ENCODE measurements around the gene SNX32. TPM values are rescaled to one million over a fixed set of nuclear protein-coding genes. Genes with fewer than 3 reads are reported as not detected.
A peak's percentile ranks its signal among the peaks of the same experiment; 100 is the strongest.

SNX32 gene
- polyA plus RNA-seq, 2 of the 4 experiments (the other 2 are of a cell fraction) = 0.08 TPM; not detected in 1

DNA sequence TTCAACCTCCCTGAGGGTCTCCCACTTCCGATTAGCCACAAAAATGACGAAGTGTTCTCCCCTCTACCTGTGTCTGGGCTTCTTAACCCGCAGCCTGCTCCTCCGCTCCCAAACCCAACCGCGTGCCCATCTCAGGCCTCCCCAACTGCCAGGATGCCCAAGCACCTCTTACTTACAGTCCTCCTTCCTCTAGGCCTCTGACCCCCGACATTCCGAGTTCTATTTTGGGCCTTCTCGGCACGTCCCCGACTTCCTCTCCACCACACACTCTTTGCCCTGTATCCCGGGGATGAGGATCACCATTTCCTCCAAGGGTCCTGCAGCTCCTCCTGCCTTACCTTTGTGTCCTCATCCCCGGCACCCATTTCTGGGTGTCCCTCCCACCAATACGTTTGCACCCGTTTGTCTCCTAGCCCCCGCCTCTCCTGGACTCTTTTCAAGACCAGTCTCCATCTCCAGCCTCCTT, 26.1 kb downstream of the SNX32 start:
- Histone ChIP-seq H3K4me2 (peak overlapping the region; percentile 87), H3K9me3 (no peaks in the 10 kb centered on the region), H3K4me3 (peak overlapping the region; percentile 70), H3K4me1 (peaks cover 24% of the 10 kb centered on the region), H3K27ac (peak overlapping the region; percentile 88 to 96)
- WGBS (ENCODE audit: missing lambda C conversion rate) = 5% methylated on average over 16 of the region's 16 CpGs
- ChIA-PET CTCF (interaction anchor here (0.6 to 7.6 kb wide), 51 partner anchors 9 to 420 kb away, joined by 3 to 195 read pairs (median 4); partner anchors contain the start of genes AP5B1, CCDC85B, CTSW and EFEMP2), POLR2A (interaction anchor here (0.7 to 3.4 kb wide), 17 partner anchors 8 to 245 kb away, joined by 3 to 36 read pairs (median 8); partner anchors contain the start of genes AP5B1, CCDC85B, FIBP and KAT5)
- TF ChIP-seq ZFP36 (IDR thresholded peaks at IDR 0.05; ENCODE audit: borderline replicate concordance, partially characterized antibody) (no peak), RNF2 (IDR thresholded peaks at IDR 0.05; ENCODE audit: borderline replicate concordance, low read depth) (no peak), TP53 (CRISPR knock-in tag; IDR thresholded peaks at IDR 0.05) (peak; percentile 50; the same call in 1 of the 2 replicates), BHLHE40 (IDR thresholded peaks at IDR 0.05; ENCODE audit: low read depth, low read length) (no peak), HDAC2 (IDR thresholded peaks at IDR 0.05) (no peak), MYC (IDR thresholded peaks at IDR 0.05; ENCODE audit: borderline replicate concordance, low read length) (0 out of 2 replicates have a peak, but pooled peaks have one; percentile 3), HOXB13 (CRISPR knock-in tag; IDR thresholded peaks at IDR 0.05; ENCODE audit: low read depth) (peak; percentile 70; the same call in 1 of the 2 replicates), RFX5 (IDR thresholded peaks at IDR 0.05) (0 out of 2 replicates have a peak, but pooled peaks have one; percentile 0), ESRRA (IDR thresholded peaks at IDR 0.05; ENCODE audit: borderline replicate concordance, low read length) (no peak), SREBF2 (IDR thresholded peaks at IDR 0.05) (no peak), PHF8 (IDR thresholded peaks at IDR 0.05; ENCODE audit: borderline replicate concordance, low read depth) (peak; percentile 45; the same call in 1 of the 2 replicates), FOSL2 (IDR thresholded peaks at IDR 0.05) (no peak), FOSL2 (CRISPR knock-in tag; IDR thresholded peaks at IDR 0.05) (no peak), RARB (CRISPR knock-in tag; IDR thresholded peaks at IDR 0.05) (0 out of 2 replicates have a peak, but pooled peaks have one; percentile 23), NPAS2 (CRISPR knock-in tag; IDR thresholded peaks at IDR 0.05; ENCODE audit: borderline replicate concordance) (no peak), HOXA7 (CRISPR knock-in tag; IDR thresholded peaks at IDR 0.05) (no peak), KDM5A (IDR thresholded peaks at IDR 0.05) (no peak), HOXB5 (CRISPR knock-in tag; IDR thresholded peaks at IDR 0.05) (no peak), NR3C1 (IDR thresholded peaks at IDR 0.05) (no peak), EHF (CRISPR knock-in tag; IDR thresholded peaks at IDR 0.05) (no peak; the same call in 1 of the 2 replicates), ZC3H11A (IDR thresholded peaks at IDR 0.05) (0 out of 2 replicates have a peak, but pooled peaks have one; percentile 3), MAZ (IDR thresholded peaks at IDR 0.05; ENCODE audit: borderline replicate concordance, low read depth, low read length) (0 out of 2 replicates have a peak, but pooled peaks have one; percentile 4)
- TF ChIP-seq, protein P1, sequence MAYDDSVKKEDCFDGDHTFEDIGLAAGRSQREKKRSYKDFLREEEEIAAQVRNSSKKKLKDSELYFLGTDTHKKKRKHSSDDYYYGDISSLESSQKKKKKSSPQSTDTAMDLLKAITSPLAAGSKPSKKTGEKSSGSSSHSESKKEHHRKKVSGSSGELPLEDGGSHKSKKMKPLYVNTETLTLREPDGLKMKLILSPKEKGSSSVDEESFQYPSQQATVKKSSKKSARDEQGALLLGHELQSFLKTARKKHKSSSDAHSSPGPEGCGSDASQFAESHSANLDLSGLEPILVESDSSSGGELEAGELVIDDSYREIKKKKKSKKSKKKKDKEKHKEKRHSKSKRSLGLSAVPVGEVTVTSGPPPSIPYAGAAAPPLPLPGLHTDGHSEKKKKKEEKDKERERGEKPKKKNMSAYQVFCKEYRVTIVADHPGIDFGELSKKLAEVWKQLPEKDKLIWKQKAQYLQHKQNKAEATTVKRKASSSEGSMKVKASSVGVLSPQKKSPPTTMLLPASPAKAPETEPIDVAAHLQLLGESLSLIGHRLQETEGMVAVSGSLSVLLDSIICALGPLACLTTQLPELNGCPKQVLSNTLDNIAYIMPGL (CRISPR knock-in tag; IDR thresholded peaks at IDR 0.05; ENCODE audit: borderline replicate concordance) = no peak
- TF ChIP-seq, protein P2, sequence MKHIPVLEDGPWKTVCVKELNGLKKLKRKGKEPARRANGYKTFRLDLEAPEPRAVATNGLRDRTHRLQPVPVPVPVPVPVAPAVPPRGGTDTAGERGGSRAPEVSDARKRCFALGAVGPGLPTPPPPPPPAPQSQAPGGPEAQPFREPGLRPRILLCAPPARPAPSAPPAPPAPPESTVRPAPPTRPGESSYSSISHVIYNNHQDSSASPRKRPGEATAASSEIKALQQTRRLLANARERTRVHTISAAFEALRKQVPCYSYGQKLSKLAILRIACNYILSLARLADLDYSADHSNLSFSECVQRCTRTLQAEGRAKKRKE (CRISPR knock-in tag; IDR thresholded peaks at IDR 0.05; ENCODE audit: low read depth) = 0 out of 2 replicates have a peak, but pooled peaks have one; percentile 24
- TF ChIP-seq, protein P3, sequence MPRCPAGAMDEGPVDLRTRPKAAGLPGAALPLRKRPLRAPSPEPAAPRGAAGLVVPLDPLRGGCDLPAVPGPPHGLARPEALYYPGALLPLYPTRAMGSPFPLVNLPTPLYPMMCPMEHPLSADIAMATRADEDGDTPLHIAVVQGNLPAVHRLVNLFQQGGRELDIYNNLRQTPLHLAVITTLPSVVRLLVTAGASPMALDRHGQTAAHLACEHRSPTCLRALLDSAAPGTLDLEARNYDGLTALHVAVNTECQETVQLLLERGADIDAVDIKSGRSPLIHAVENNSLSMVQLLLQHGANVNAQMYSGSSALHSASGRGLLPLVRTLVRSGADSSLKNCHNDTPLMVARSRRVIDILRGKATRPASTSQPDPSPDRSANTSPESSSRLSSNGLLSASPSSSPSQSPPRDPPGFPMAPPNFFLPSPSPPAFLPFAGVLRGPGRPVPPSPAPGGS (IDR thresholded peaks at IDR 0.05) = no peak; the same call in 2 of the 3 replicates
- TF ChIP-seq, protein P4, sequence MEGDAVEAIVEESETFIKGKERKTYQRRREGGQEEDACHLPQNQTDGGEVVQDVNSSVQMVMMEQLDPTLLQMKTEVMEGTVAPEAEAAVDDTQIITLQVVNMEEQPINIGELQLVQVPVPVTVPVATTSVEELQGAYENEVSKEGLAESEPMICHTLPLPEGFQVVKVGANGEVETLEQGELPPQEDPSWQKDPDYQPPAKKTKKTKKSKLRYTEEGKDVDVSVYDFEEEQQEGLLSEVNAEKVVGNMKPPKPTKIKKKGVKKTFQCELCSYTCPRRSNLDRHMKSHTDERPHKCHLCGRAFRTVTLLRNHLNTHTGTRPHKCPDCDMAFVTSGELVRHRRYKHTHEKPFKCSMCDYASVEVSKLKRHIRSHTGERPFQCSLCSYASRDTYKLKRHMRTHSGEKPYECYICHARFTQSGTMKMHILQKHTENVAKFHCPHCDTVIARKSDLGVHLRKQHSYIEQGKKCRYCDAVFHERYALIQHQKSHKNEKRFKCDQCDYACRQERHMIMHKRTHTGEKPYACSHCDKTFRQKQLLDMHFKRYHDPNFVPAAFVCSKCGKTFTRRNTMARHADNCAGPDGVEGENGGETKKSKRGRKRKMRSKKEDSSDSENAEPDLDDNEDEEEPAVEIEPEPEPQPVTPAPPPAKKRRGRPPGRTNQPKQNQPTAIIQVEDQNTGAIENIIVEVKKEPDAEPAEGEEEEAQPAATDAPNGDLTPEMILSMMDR (IDR thresholded peaks at IDR 0.05) = no peak
- TF ChIP-seq, protein P5, sequence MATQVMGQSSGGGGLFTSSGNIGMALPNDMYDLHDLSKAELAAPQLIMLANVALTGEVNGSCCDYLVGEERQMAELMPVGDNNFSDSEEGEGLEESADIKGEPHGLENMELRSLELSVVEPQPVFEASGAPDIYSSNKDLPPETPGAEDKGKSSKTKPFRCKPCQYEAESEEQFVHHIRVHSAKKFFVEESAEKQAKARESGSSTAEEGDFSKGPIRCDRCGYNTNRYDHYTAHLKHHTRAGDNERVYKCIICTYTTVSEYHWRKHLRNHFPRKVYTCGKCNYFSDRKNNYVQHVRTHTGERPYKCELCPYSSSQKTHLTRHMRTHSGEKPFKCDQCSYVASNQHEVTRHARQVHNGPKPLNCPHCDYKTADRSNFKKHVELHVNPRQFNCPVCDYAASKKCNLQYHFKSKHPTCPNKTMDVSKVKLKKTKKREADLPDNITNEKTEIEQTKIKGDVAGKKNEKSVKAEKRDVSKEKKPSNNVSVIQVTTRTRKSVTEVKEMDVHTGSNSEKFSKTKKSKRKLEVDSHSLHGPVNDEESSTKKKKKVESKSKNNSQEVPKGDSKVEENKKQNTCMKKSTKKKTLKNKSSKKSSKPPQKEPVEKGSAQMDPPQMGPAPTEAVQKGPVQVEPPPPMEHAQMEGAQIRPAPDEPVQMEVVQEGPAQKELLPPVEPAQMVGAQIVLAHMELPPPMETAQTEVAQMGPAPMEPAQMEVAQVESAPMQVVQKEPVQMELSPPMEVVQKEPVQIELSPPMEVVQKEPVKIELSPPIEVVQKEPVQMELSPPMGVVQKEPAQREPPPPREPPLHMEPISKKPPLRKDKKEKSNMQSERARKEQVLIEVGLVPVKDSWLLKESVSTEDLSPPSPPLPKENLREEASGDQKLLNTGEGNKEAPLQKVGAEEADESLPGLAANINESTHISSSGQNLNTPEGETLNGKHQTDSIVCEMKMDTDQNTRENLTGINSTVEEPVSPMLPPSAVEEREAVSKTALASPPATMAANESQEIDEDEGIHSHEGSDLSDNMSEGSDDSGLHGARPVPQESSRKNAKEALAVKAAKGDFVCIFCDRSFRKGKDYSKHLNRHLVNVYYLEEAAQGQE (IDR thresholded peaks at IDR 0.05) = no peak
- FAIRE-seq (no peak), DNase-seq (ENCODE audit: low read depth in 1 of 2, low spot score in 1 of 2) (no peak), ATAC-seq (peak; percentile 2 to 7)
